A549 (cell line): ENCODE measurements around the gene KCNJ11.

Experiments
- ATOH8 ChIP-seq: fragments of 250-450 bp; sonication (Bioruptor Pico); IDR thresholded peaks from 2 replicates; pipeline ENCODE4 v1.5.0; 2020; ENCODE audit warnings: low read depth, mild to moderate bottlenecking, moderate library complexity
- BCL3 ChIP-seq: fragments of >200 bp; sonication (Bioruptor Twin); formaldehyde crosslinking; IDR thresholded peaks from 3 replicates; pipeline ENCODE4 v1.6.1; 2016
- BHLHE40 ChIP-seq: IDR thresholded peaks from 2 replicates; pipeline ENCODE4 v1.6.1; 2012; ENCODE audit warnings: low read depth, low read length, inconsistent platforms
- CHD2 ChIP-seq: fragments of 150-350 bp; IDR thresholded peaks from 2 replicates; pipeline ENCODE4 v1.6.1; 2014; ENCODE audit warnings: low read length; ENCODE audit not compliant: partially characterized antibody
- FOSL2 ChIP-seq, 2 experiments: fragments of 450-650 bp in 1 of 2; fragments of >200 bp in 1 of 2; sonication (Bioruptor Twin) in 1 of 2; formaldehyde crosslinking; IDR thresholded peaks; 2 replicates each; pipeline versions ENCODE4 v1.5.0 to v1.6.1; 2016 to 2020; ENCODE audit warnings: mild to moderate bottlenecking in 1 of 2, moderate library complexity in 1 of 2
- JUN ChIP-seq, 2 experiments: fragments of >200 bp; sonication (Bioruptor Twin); formaldehyde crosslinking; IDR thresholded peaks; 2 replicates in 1 of 2; 3 replicates in 1 of 2; pipeline ENCODE4 v1.6.1; 2016 to 2017
- MYC ChIP-seq: IDR thresholded peaks from 2 replicates; pipeline ENCODE4 v1.6.1; 2012; ENCODE audit warnings: mild to moderate bottlenecking, inconsistent platforms, low read length, improper control_type of control experiment, borderline replicate concordance
- PBX3 ChIP-seq: IDR thresholded peaks from 2 replicates; pipeline ENCODE4 v1.6.1; 2012
- POLR2A ChIP-seq: IDR thresholded peaks from 2 replicates; pipeline ENCODE4 v1.6.1; 2012; ENCODE audit warnings: mild to moderate bottlenecking, low read length
- REST ChIP-seq: fragments of 200-600 bp; sonication (generic); IDR thresholded peaks from 2 replicates; pipeline ENCODE4 v1.6.1; 2016; ENCODE audit warnings: antibody characterized with exemption, mild to moderate bottlenecking, moderate library complexity
- RFX5 ChIP-seq: fragments of 450-650 bp; IDR thresholded peaks from 2 replicates; pipeline ENCODE4 v1.7.1; 2014; ENCODE audit warnings: antibody characterized with exemption, mild to moderate bottlenecking, moderate library complexity
- TF ChIP-seq, protein P1 (sequence below): fragments of >200 bp; sonication (Bioruptor Twin); formaldehyde crosslinking; IDR thresholded peaks from 3 replicates; pipeline ENCODE4 v1.5.1; 2016
- TF ChIP-seq, protein P2 (sequence below): fragments of 150-350 bp; IDR thresholded peaks from 2 replicates; pipeline ENCODE4 v1.6.1; 2014; ENCODE audit warnings: low read depth, mild to moderate bottlenecking, low read length

DNA sequence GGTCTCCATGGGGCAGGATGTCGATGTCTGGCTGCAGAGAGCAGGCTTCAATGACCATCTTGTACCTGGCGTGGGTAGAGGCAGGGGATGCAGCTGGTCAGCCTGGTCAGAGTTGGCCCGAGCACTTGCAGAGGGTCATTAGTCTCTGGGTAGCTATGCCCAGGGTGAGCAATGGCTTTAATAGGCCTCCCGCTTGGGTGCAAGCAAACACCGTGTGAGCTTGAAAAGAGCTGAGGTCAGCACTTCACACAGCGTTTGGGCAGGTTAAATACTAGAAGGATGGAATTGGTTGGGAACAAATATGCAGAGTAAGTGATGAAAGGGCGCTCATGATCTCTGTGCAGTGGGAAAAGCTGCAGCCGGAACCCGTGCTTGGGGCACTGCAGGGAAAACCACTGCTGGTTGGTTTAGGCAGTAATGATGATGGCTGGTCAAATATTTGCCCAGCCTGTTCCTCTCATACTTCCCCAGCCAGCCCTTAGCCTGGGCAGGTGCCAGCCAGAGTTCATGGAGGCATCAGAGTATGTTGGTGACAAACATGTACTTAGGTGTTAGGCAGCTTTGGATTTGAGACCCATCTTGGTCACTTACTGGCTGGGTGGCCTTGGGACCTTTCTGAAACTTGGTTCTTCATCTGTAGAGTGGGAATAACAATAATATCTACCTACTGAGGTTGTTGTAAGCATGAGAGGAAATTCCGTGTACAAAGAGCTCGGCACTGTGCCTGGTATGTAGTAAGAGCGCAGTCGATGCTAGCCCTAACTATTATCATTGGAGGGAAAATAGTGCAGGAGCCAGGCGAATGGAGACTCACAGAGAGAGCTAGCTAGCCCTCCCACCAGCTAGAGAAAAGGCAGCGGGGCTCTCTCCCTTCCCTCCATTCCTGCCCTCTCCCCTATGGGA, 25.2 kb upstream of the KCNJ11 start:
- no peak for TF ChIP-seq POLR2A
- no peak for TF ChIP-seq BCL3
- TF ChIP-seq BHLHE40: no peak
- no peak for TF ChIP-seq ATOH8
- no peak for TF ChIP-seq MYC
- TF ChIP-seq, protein P1, sequence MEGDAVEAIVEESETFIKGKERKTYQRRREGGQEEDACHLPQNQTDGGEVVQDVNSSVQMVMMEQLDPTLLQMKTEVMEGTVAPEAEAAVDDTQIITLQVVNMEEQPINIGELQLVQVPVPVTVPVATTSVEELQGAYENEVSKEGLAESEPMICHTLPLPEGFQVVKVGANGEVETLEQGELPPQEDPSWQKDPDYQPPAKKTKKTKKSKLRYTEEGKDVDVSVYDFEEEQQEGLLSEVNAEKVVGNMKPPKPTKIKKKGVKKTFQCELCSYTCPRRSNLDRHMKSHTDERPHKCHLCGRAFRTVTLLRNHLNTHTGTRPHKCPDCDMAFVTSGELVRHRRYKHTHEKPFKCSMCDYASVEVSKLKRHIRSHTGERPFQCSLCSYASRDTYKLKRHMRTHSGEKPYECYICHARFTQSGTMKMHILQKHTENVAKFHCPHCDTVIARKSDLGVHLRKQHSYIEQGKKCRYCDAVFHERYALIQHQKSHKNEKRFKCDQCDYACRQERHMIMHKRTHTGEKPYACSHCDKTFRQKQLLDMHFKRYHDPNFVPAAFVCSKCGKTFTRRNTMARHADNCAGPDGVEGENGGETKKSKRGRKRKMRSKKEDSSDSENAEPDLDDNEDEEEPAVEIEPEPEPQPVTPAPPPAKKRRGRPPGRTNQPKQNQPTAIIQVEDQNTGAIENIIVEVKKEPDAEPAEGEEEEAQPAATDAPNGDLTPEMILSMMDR: no peak
- TF ChIP-seq CHD2: no peak
- no peak for TF ChIP-seq REST
- no peak for TF ChIP-seq JUN (IDR thresholded peaks at IDR 0.05)
- TF ChIP-seq, protein P2, sequence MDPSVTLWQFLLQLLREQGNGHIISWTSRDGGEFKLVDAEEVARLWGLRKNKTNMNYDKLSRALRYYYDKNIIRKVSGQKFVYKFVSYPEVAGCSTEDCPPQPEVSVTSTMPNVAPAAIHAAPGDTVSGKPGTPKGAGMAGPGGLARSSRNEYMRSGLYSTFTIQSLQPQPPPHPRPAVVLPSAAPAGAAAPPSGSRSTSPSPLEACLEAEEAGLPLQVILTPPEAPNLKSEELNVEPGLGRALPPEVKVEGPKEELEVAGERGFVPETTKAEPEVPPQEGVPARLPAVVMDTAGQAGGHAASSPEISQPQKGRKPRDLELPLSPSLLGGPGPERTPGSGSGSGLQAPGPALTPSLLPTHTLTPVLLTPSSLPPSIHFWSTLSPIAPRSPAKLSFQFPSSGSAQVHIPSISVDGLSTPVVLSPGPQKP: no peak
- TF ChIP-seq PBX3: no peak
- TF ChIP-seq RFX5: no peak
- no peak for TF ChIP-seq FOSL2 (IDR thresholded peaks at IDR 0.05)
- no peak for TF ChIP-seq FOSL2 (CRISPR knock-in tag; IDR thresholded peaks at IDR 0.05)
